Left renal cortex interstitium (tissue), 4 donors: ENCODE results near the gene RNF213. TPM values are rescaled to one million over a fixed set of nuclear protein-coding genes. Genes with fewer than 3 reads are reported as not detected.
"Not testable (repeated sequence)": the region's sequence is repeated elsewhere in the genome, so short reads cannot be mapped to it uniquely, and the experiment has no call there.

Experiments
- DNase-seq, 4 donors: peaks; one replicate each; pipeline ENCODE4 v3.0.0-alpha.2; 2013; ENCODE audit warnings: low read depth in 4 of 4, low spot score in 2 of 4, missing footprints in 1 of 4
- polyA plus RNA-seq, 4 donors: library from polyadenylated mRNA; unstranded; fragments of 120-200 nt; gene quantifications; one replicate each; pipeline ENCODE4 v1.2.1, GENCODE V29; 2013; ENCODE audit not compliant: insufficient read length in 4 of 4

RNF213 gene
- polyA plus RNA-seq, 4 donors, result 47.0 to 94.1 (median 69.6) TPM

GRCh38 chr17:80382956-80383355 is 122.3 kb downstream of the RNF213 start:
- no peak for DNase-seq

GRCh38 chr17:80384078-80384960 is 123.7 kb downstream of the RNF213 start:
- DNase-seq, result no peak

DNA sequence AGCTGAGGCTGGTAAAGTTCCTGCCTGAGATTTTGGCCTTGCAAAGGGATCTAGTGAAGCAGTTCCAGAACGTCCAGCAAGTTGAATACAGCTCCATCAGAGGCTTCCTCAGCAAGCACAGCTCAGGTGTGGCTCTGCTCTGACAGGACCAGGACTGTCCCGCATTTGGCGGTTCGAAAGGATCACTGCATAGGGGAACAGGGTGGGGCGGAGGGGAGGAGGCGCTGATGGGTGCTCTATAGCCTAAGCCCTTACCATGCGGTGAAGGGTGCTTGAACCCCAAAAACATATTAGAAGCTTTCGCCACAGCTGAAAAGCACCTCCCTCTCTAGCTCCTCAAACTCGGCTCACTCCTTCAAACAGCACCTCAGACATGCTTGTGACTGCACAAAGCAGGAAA is 124.4 kb downstream of the RNF213 start:
- no peak for DNase-seq

- no peak for DNase-seq
Measured at GRCh38 chr17:80386341-80386740, 125.7 kb downstream of the RNF213 start.

- DNase-seq, result no peak
Measured at GRCh38 chr17:80387071-80387470, 126.4 kb downstream of the RNF213 start.

DNA sequence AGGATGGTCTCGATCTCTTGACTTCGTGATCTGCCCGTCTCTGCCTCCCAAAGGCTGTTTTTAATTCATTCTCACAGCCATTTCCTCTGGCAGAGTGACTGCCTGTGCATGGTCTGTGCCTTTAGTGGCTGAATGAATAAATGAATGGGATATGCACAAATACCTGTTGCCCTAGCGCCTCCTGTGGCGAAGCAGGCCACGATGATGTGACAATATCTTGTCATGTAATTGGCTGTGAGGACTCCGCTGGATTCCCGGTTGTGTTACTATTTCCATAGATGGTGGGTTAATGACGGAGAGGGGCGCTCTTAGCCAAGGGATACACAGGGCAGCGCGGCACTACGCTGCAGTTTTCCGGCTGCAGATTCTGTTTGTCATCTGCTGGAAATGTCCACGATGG is 127.5 kb downstream of the RNF213 start:
- DNase-seq, result no peak

- DNase-seq, result no peak
Measured at GRCh38 chr17:80388601-80389000, 127.9 kb downstream of the RNF213 start.

DNA sequence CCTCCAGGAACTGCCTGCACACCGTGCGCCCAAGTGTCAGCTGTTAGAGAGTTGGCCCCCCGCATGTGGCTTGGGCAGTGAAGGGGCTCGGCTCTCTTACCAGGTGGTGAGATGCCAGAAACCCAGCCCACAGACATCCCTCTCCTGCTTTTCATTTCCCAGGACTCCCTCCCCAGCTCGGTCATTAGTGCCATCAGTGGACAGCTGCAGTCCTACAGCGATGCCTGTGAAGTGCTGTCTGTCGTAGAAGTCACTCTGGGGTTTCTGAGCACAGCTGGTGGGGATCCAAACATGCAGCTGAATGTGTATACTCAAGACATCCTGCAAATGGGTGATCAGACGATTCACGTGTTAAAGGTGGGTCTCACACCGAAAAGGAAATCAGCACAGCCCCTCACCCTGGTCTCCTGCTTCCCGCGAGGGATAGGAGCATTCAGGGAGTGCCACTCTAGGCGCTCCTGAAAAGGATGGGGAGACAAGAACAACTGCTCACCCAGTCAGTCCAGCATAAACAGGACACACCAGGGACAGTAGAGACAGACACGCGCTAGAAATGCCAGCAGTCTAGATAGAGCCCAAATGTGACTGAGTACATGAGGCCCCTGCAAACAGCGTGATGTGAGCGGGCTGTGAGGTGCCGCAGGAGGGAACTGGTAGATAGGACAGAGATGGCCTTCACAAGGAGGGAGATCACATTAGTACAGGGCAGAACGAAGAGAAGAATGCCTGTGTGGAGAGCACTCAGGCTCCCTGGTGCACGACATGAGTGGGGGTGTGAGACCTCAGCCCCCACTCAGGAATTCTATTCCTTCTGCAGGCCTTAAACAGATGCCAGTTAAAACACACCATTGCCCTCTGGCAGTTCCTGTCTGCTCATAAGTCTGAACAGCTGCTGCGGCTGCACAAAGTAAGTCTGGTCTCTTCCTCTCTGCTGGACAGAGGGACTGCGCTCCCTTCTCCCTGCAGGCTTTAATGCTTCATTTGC is 128.7 kb downstream of the RNF213 start:
- DNase-seq, result no peak

DNA sequence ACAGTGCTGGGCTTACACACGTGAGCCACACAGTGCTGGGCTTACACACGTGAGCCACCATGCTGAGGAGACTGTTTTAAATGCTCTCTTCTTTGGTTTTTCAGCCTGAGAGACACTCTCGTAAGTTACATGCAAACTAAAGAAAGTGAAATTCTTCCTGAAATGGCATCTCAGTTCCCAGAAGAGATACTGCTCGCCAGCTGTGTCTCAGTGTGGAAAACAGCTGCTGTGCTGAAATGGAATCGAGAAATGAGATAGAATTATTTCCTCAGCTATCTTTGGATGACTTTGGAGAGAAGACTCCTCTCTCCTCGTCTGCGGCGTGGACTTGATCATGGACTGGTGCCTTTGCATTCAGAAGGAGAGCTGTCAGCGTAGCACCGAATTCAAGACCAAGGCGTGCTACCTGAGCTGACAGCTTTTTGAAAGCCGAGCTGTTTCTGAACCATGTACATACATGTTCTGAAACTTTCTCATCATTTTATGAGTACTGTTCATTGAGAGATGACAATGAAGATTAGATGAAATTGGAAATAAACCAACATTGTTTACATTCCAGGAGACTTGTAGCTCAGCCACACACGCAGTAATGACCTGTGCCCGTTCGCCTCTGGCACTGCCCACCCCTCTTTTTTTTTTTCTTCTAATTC is 132.7 kb downstream of the RNF213 start:
- no peak for DNase-seq

DNA sequence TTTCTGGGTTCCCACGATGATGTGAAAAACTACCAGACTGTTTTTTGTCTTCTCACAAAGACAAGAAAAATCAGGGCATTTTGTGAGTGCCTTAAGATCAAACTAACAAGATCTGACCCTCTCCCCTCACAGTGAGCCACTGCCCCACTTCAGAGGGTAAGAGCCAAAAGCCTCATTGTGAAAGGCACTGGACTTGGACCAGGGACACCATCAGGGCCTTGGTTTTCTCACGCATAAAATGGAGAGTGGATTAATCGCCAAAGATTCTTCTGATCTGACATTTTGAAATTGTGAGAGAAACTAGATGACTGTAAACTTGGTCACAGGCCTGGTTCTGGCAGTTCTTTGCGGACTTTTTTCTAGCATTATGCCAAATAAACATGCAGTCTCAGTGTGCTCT is 133.3 kb downstream of the RNF213 start:
- DNase-seq, result no peak

- DNase-seq, result no peak
Measured at GRCh38 chr17:80394629-80395216, 134.1 kb downstream of the RNF213 start.

DNA sequence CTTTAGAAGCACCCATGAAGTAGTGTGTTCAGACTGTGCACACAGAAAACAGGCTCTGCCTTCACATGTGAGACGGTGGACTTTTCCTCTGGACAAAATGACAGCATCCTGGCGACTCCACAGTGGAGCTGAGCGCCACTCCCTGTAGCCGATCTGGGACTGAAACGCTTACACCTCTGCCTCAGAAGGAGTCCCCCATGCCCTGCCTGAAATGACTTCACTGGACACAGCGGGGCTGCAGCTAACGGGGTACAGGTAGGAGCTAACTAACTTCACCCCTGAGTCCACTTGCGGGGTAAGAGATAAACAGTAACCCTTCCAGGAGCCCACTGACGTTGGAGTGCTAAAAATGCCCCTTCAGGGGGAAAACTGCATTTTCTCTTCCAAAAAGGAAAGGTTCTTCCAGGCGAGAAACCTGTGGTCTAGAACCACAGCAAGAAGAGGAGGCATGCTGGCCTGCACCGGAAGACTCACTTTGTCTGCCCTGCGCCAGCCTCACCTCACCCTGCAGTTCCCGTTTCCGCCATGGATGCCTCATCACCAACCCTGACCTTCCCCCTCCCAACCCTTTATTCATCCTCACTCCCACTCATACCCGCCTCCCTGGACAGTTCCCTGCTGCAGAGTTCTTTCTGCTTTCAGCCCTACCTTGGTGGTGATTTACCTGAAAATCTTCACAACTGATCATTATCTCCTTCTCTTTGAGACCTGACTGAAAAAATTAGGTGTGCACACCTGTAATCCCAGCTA is 134.9 kb downstream of the RNF213 start:
- DNase-seq, result no peak

- DNase-seq, result no peak
Measured at GRCh38 chr17:80396157-80397033, 135.7 kb downstream of the RNF213 start.

- DNase-seq, result no peak
Measured at GRCh38 chr17:80397034-80397387, 136.4 kb downstream of the RNF213 start.

DNA sequence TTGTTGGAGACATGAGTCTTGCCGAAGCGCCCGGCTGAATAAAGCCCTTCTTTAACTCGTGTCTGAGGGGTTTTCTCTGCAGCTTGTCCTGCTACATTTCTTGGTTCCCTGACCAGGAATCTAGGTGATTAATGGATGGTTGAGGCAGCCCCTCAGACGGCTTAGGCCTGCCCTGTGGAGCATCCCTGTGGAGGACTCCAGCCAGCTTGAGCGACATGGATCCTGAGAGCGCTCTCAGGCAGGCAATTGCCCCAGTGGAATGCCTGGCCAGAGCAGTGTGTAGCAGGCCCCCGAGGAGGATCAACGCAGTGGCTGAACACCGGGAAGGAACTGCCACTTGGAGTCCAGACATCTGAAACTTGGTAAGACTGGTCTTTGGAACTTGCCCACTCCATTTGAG is 137.0 kb downstream of the RNF213 start:
- no peak for DNase-seq

- peak in 1 of 4 donors; percentile 32 for DNase-seq
Measured at GRCh38 chr17:80401086-80401485, 140.4 kb downstream of the RNF213 start.

DNA sequence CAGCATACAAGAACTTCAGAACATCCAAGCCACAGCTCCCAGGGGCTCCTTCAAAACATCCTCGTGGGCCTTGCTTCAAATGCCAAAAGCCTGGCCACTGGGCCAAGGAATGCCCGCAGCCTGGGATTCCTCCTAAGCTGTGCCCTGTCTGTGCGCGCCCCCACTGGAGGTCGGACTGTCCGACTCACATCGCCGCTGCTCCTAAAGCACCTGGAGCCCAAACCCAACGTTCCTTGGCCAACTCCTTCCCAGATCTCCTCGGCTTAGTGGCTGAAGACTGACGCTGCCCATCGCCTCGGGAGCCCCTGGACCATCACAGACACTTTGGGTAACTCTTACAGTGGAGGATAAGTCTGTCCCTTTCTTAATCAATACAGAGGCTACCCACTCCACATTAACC is 141.4 kb downstream of the RNF213 start:
- not testable (repeated sequence) for DNase-seq

DNA sequence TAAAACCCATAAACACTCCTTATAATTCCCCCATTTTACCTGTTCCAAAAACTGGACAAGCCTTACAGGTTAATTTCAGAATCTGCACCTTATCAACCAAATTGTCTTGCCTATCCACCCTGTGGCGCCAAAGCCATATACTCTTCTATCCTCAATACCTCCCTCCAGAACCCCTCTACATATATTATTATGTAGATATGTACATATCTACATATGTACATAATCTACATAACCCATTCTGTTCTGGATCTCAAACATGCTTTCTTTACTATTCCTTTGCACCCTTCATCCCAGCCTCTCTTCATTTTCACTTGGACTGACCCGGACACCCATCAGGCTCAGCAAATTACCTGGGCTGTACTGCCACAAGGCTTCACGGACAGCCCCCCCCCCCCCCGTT is 142.3 kb downstream of the RNF213 start:
- DNase-seq, result no peak

DNA sequence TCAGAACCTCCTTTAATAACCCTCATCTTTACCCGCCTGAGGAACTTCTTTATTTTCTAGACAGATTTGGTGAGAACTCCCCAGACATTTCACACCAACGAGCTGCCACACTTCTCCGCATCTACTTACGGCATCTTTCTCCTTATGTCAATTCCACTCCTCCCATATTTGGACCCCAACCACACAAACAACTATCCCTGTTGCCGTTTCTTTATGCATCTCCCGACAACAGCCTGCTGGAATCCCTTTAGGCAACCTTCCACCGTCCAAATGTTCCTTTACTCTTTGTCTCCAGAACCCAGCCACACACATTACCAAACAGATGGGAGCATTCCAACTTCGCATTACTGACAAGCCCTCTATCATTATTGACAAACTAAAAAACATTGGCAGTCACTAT is 145.5 kb downstream of the RNF213 start:
- DNase-seq, result no peak
